ENCODE measurements around the gene GAP43. TPM values are rescaled to one million over a fixed set of nuclear protein-coding genes. Genes with fewer than 3 reads are reported as not detected.

GAP43 gene
- total and polyA plus RNA-seq, 3 experiments from 2014 or later, result not detected

- Histone ChIP-seq H3K4me3 (ENCODE audit: low read length) (no peak overlapping the region), H3K27me3 (ENCODE audit: insufficient read depth, low read length, poor library complexity, severe bottlenecking) (no peaks in the 10 kb centered on the region), H3K36me3 (ENCODE audit: insufficient read depth, low read length) (no peaks in the 10 kb centered on the region), H3K27ac (ENCODE audit: low read depth, low read length) (no peak overlapping the region), H3K9me3 (ENCODE audit: low read length) (no peaks in the 10 kb centered on the region), H3K4me1 (ENCODE audit: insufficient read depth, low read length) (no peaks in the 10 kb centered on the region)
- DNase-seq, result no peak
- POLR2A ChIA-PET, result no interaction called here
- Mint-ChIP-seq H3K4me3 (no peak overlapping the region), H3K27me3 (no peaks in the 10 kb centered on the region), H3K4me1 (peaks cover 0 to 4% (median 2%) of the 10 kb centered on the region in 3 donors), H3K36me3 (no peaks in the 10 kb centered on the region), H3K27ac (no peak overlapping the region), H3K9me3 (no peaks in the 10 kb centered on the region)
- CTCF ChIA-PET, result interaction anchor here (1.2 kb wide), 1 partner anchor 87 kb away, joined by 3 read pairs; no protein-coding TSS in a partner anchor
These were observed 74.1 kb downstream of the GAP43 start for GRCh38 chr3:115697263-115698053.

GRCh38 chr3:115698851-115699591 lies 75.7 kb downstream of the GAP43 start:
- Histone ChIP-seq H3K27me3 (ENCODE audit: insufficient read depth, low read length, poor library complexity, severe bottlenecking) (no peaks in the 10 kb centered on the region), H3K9me3 (ENCODE audit: low read length) (no peaks in the 10 kb centered on the region), H3K27ac (ENCODE audit: low read depth, low read length) (no peak overlapping the region), H3K4me1 (ENCODE audit: insufficient read depth, low read length) (no peaks in the 10 kb centered on the region), H3K4me3 (ENCODE audit: low read length) (no peak overlapping the region), H3K36me3 (ENCODE audit: insufficient read depth, low read length) (no peaks in the 10 kb centered on the region)
- Mint-ChIP-seq H3K27me3 (peaks cover under 1 to 1% of the 10 kb centered on the region in 2 donors), H3K9me3 (no peaks in the 10 kb centered on the region), H3K27ac (no peak overlapping the region), H3K4me3 (no peak overlapping the region), H3K36me3 (no peaks in the 10 kb centered on the region), H3K4me1 (no peaks in the 10 kb centered on the region)
- ChIA-PET CTCF (no interaction called here), POLR2A (no interaction called here)
- peak in 1 of 5 donors; percentile 5 for DNase-seq

- no peak overlapping the region for H3K4me3 ChIP-seq (ENCODE audit: low read length)
- H3K36me3 Mint-ChIP-seq, result no peaks in the 10 kb centered on the region
- no peaks in the 10 kb centered on the region for H3K27me3 ChIP-seq (ENCODE audit: insufficient read depth, low read length, poor library complexity, severe bottlenecking)
- H3K36me3 ChIP-seq (ENCODE audit: insufficient read depth, low read length), result no peaks in the 10 kb centered on the region
- H3K27ac ChIP-seq (ENCODE audit: low read depth, low read length), result no peak overlapping the region
- ChIA-PET CTCF (no interaction called here), POLR2A (no interaction called here)
- no peak for DNase-seq
- no peak overlapping the region for H3K4me3 Mint-ChIP-seq
- peaks cover 1 to 6% of the 10 kb centered on the region in 2 donors for H3K27me3 Mint-ChIP-seq
- H3K4me1 ChIP-seq (ENCODE audit: insufficient read depth, low read length), result no peaks in the 10 kb centered on the region
- H3K27ac Mint-ChIP-seq, result no peak overlapping the region
- no peaks in the 10 kb centered on the region for H3K9me3 Mint-ChIP-seq
- H3K4me1 Mint-ChIP-seq, result no peaks in the 10 kb centered on the region
- no peaks in the 10 kb centered on the region for H3K9me3 ChIP-seq (ENCODE audit: low read length)
These were observed 76.4 kb downstream of the GAP43 start for GRCh38 chr3:115699706-115700105.

GRCh38 chr3:115702598-115702997 lies 79.3 kb downstream of the GAP43 start:
- ChIA-PET POLR2A (no interaction called here), CTCF (no interaction called here)
- no peak overlapping the region for H3K27ac Mint-ChIP-seq
- no peaks in the 10 kb centered on the region for H3K27me3 ChIP-seq (ENCODE audit: insufficient read depth, low read length, poor library complexity, severe bottlenecking)
- no peak overlapping the region for H3K4me3 ChIP-seq (ENCODE audit: low read length)
- no peak for DNase-seq
- H3K36me3 ChIP-seq (ENCODE audit: insufficient read depth, low read length), result no peaks in the 10 kb centered on the region
- no peaks in the 10 kb centered on the region for H3K9me3 Mint-ChIP-seq
- H3K4me3 Mint-ChIP-seq, result no peak overlapping the region
- no peaks in the 10 kb centered on the region for H3K9me3 ChIP-seq (ENCODE audit: low read length)
- H3K27ac ChIP-seq (ENCODE audit: low read depth, low read length), result no peak overlapping the region
- H3K4me1 Mint-ChIP-seq, result no peaks in the 10 kb centered on the region
- no peaks in the 10 kb centered on the region for H3K36me3 Mint-ChIP-seq
- no peaks in the 10 kb centered on the region for H3K4me1 ChIP-seq (ENCODE audit: insufficient read depth, low read length)
- H3K27me3 Mint-ChIP-seq, result peaks cover 1 to 6% of the 10 kb centered on the region in 2 donors

GRCh38 chr3:115704661-115705338 lies 81.5 kb downstream of the GAP43 start:
- Histone ChIP-seq H3K27ac (ENCODE audit: low read depth, low read length) (no peak overlapping the region), H3K27me3 (ENCODE audit: insufficient read depth, low read length, poor library complexity, severe bottlenecking) (no peaks in the 10 kb centered on the region), H3K4me1 (ENCODE audit: insufficient read depth, low read length) (no peaks in the 10 kb centered on the region), H3K4me3 (ENCODE audit: low read length) (no peak overlapping the region), H3K9me3 (ENCODE audit: low read length) (no peaks in the 10 kb centered on the region), H3K36me3 (ENCODE audit: insufficient read depth, low read length) (no peaks in the 10 kb centered on the region)
- no peak overlapping the region for H3K4me3 Mint-ChIP-seq
- POLR2A ChIA-PET, result no interaction called here
- DNase-seq, result no peak
- H3K9me3 Mint-ChIP-seq, result no peaks in the 10 kb centered on the region
- peaks cover 1 to 12% of the 10 kb centered on the region in 2 donors for H3K27me3 Mint-ChIP-seq
- CTCF ChIA-PET, result no interaction called here
- no peaks in the 10 kb centered on the region for H3K4me1 Mint-ChIP-seq
- no peak overlapping the region for H3K27ac Mint-ChIP-seq
- no peaks in the 10 kb centered on the region for H3K36me3 Mint-ChIP-seq

GRCh38 chr3:115706311-115706829 lies 83.1 kb downstream of the GAP43 start:
- DNase-seq, result no peak
- no peaks in the 10 kb centered on the region for H3K27me3 ChIP-seq (ENCODE audit: insufficient read depth, low read length, poor library complexity, severe bottlenecking)
- Mint-ChIP-seq H3K4me3 (no peak overlapping the region), H3K27me3 (peaks cover 1 to 16% of the 10 kb centered on the region in 2 donors), H3K9me3 (no peaks in the 10 kb centered on the region), H3K4me1 (no peaks in the 10 kb centered on the region), H3K36me3 (no peaks in the 10 kb centered on the region), H3K27ac (no peak overlapping the region)
- no peak overlapping the region for H3K4me3 ChIP-seq (ENCODE audit: low read length)
- CTCF ChIA-PET, result no interaction called here
- no peaks in the 10 kb centered on the region for H3K4me1 ChIP-seq (ENCODE audit: insufficient read depth, low read length)
- POLR2A ChIA-PET, result no interaction called here
- H3K36me3 ChIP-seq (ENCODE audit: insufficient read depth, low read length), result no peaks in the 10 kb centered on the region
- H3K27ac ChIP-seq (ENCODE audit: low read depth, low read length), result no peak overlapping the region
- H3K9me3 ChIP-seq (ENCODE audit: low read length), result no peaks in the 10 kb centered on the region

- POLR2A ChIA-PET, result no interaction called here
- H3K9me3 Mint-ChIP-seq, result no peaks in the 10 kb centered on the region
- no peak overlapping the region for H3K4me3 Mint-ChIP-seq
- CTCF ChIA-PET, result no interaction called here
- H3K4me1 Mint-ChIP-seq, result no peaks in the 10 kb centered on the region
- no peaks in the 10 kb centered on the region for H3K36me3 Mint-ChIP-seq
- no peaks in the 10 kb centered on the region for H3K9me3 ChIP-seq (ENCODE audit: low read length)
- no peak for DNase-seq
- no peak overlapping the region for H3K27ac Mint-ChIP-seq
- no peaks in the 10 kb centered on the region for H3K27me3 ChIP-seq (ENCODE audit: insufficient read depth, low read length, poor library complexity, severe bottlenecking)
- no peaks in the 10 kb centered on the region for H3K4me1 ChIP-seq (ENCODE audit: insufficient read depth, low read length)
- H3K4me3 ChIP-seq (ENCODE audit: low read length), result no peak overlapping the region
- no peak overlapping the region for H3K27ac ChIP-seq (ENCODE audit: low read depth, low read length)
- H3K27me3 Mint-ChIP-seq, result peaks cover under 1 to 20% of the 10 kb centered on the region in 2 donors
- no peaks in the 10 kb centered on the region for H3K36me3 ChIP-seq (ENCODE audit: insufficient read depth, low read length)
These were observed 85.2 kb downstream of the GAP43 start for GRCh38 chr3:115708540-115708939.

- no peaks in the 10 kb centered on the region for H3K9me3 Mint-ChIP-seq
- peaks cover 0 to 24% of the 10 kb centered on the region in 2 donors for H3K27me3 Mint-ChIP-seq
- H3K36me3 Mint-ChIP-seq, result no peaks in the 10 kb centered on the region
- H3K4me3 Mint-ChIP-seq, result no peak overlapping the region
- no peak for DNase-seq
- Histone ChIP-seq H3K4me3 (ENCODE audit: low read length) (no peak overlapping the region), H3K27ac (ENCODE audit: low read depth, low read length) (no peak overlapping the region), H3K27me3 (ENCODE audit: insufficient read depth, low read length, poor library complexity, severe bottlenecking) (no peaks in the 10 kb centered on the region), H3K4me1 (ENCODE audit: insufficient read depth, low read length) (no peaks in the 10 kb centered on the region), H3K9me3 (ENCODE audit: low read length) (no peaks in the 10 kb centered on the region), H3K36me3 (ENCODE audit: insufficient read depth, low read length) (no peaks in the 10 kb centered on the region)
- POLR2A ChIA-PET, result no interaction called here
- no peak overlapping the region for H3K27ac Mint-ChIP-seq
- no peaks in the 10 kb centered on the region for H3K4me1 Mint-ChIP-seq
- CTCF ChIA-PET, result no interaction called here
These were observed 85.8 kb downstream of the GAP43 start for GRCh38 chr3:115709093-115709492.
